Measurements from ENCODE around the gene CNTN1. TPM values are rescaled to one million over a fixed set of nuclear protein-coding genes. Genes with fewer than 3 reads are reported as not detected.

CNTN1 gene
- total and polyA plus RNA-seq, 9 of the 15 experiments (the other 6 are each of a cell fraction or from before 2014, with no cell fraction given) = 0.16 TPM; not detected in 8

- TF ChIP-seq VEZF1 (CRISPR knock-in tag; IDR thresholded peaks at IDR 0.05) (no peak), SIX5 (IDR thresholded peaks at IDR 0.05; ENCODE audit: borderline replicate concordance in 1 of 2, insufficient read depth in 1 of 2, low read depth in 1 of 2, low read length in 2 of 2) (no peak), ZNF436 (CRISPR knock-in tag; IDR thresholded peaks at IDR 0.05) (no peak)
Measured at GRCh38 chr12:40792792-40793386, 100.7 kb downstream of the CNTN1 start (continued).

- Histone ChIP-seq H3K4me3 (no peak overlapping the region), H3K9me1 (ENCODE audit: control insufficient read depth, insufficient read depth, low read length) (no peaks in the 10 kb centered on the region), H3K4me2 (ENCODE audit: insufficient read depth, low read length) (no peak overlapping the region), H3K27me3 (ENCODE audit: control insufficient read depth in 2 of 2, insufficient read depth in 2 of 2, low read length in 2 of 2) (no peaks in the 10 kb centered on the region), H3K9ac (ENCODE audit: insufficient read depth in 1 of 2, low read depth in 2 of 2, low read length in 2 of 2) (no peak overlapping the region), H2AFZ (ENCODE audit: low read depth, low read length) (no peak overlapping the region), H3K36me3 (ENCODE audit: control insufficient read depth, insufficient read depth, low read length) (no peaks in the 10 kb centered on the region), H3K9me3 (replicated peaks; ENCODE audit: control insufficient read depth, insufficient read depth, low read depth, low read length) (no peaks in the 10 kb centered on the region), H3K79me2 (ENCODE audit: control insufficient read depth, insufficient read depth, low read length) (no peaks in the 10 kb centered on the region), H4K20me1 (replicated peaks; ENCODE audit: control insufficient read depth, insufficient read depth, low read length) (no peaks in the 10 kb centered on the region), H3K4me1 (replicated peaks in 1 of 2; ENCODE audit: control insufficient read depth in 2 of 2, insufficient read depth in 2 of 2, low read length in 2 of 2) (no peaks in the 10 kb centered on the region), H3K27ac (ENCODE audit: extremely low read depth, low read depth, low read length) (no peak overlapping the region)
- 0% methylated on average over 1 of the region's 1 CpG for WGBS (ENCODE audit: insufficient coverage, low coverage, missing lambda C conversion rate)
- intact Hi-C loops (cut with micrococcal nuclease) = no loop called here
- FAIRE-seq (no peak), ATAC-seq (no peak), DNase-seq (ENCODE audit: extremely low read depth in 1 of 4, low spot score in 3 of 4) (no peak)
- ChIA-PET CTCF (ENCODE audit: low intra/inter-chr PET ratio) (no interaction called here), POLR2A (no interaction called here)
- in situ Hi-C loops (cut with MboI) = no loop called here
- BruUV-seq (replicated peaks) = no TSS peak
- TF ChIP-seq ZNF511 (CRISPR knock-in tag; IDR thresholded peaks at IDR 0.05) = no peak
Measured at GRCh38 chr12:40793471-40793870, 101.2 kb downstream of the CNTN1 start.
